Measurements from ENCODE around the gene RNASE11.

- TF ChIP-seq CTCF (IDR thresholded peaks at IDR 0.05) (no peak), POLR2A (IDR thresholded peaks at IDR 0.05) (no peak)
Measured at GRCh38 chr14:20550926-20551325, 36.9 kb downstream of the RNASE11 start.

Measured in tibial nerve (tissue), 3 donors.